RWPE1 (cell line): Measurements from ENCODE around the gene OGFR.

Experiments used
- CTCF ChIA-PET: fragments of 350-600 bp; sonication (Branson Sonifier 250); formaldehyde crosslinking; extraction: SDS; loops from one replicate; lab custom pipeline; 2021; lab: Yijun Ruan, JAX
- POLR2A ChIA-PET: fragments of 400-600 bp; formaldehyde crosslinking; extraction: SDS; loops from one replicate; lab custom pipeline; 2020; ENCODE audit warnings: antibody characterized with exemption; ENCODE audit not compliant: low non-redundant PET; lab: Yijun Ruan, JAX
- DNase-seq: peaks from one replicate; pipeline ENCODE4 v3.0.0; 2012; ENCODE audit warnings: low spot score
- H3K27ac ChIP-seq: fragments of 450-650 bp; 2 replicates; pipeline ENCODE4 v1.5.1; 2017
- TF ChIP-seq, protein P1 (sequence below): fragments of 450-650 bp; conservative IDR thresholded peaks from 2 replicates; pipeline ENCODE4 v1.5.1; 2017; ENCODE audit warnings: low read depth, mild to moderate bottlenecking

OGFR gene

DNA sequence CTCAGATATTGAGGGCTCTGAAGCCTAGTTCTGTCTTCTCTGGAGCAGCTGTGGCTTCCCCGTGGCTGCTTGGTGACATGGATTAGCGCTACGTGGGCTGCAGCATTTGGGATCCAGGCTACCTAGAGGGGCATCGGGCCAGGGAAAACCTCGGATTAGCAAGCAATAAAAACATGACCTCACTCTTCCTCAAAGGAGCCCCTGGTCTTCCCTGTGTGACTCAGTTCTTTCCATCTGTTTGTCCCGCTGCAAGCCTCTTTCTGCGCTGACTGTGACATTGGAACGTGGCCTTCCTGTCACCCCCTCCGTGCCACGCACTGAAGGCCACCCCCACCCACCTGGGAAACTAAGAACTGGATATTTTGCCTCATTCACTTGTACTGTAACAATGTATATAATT is 4.8 kb upstream of the OGFR start:
- POLR2A ChIA-PET = no interaction called here
- CTCF ChIA-PET = no interaction called here

GRCh38 chr20:62800314-62801259 is 4.0 kb upstream of the OGFR start:
- no peak for DNase-seq
- ChIA-PET CTCF (no interaction called here), POLR2A (interaction anchor here (0.5 kb wide), 1 partner anchor 496 kb away, joined by 3 read pairs; no protein-coding TSS in a partner anchor)
- TF ChIP-seq, protein P1, sequence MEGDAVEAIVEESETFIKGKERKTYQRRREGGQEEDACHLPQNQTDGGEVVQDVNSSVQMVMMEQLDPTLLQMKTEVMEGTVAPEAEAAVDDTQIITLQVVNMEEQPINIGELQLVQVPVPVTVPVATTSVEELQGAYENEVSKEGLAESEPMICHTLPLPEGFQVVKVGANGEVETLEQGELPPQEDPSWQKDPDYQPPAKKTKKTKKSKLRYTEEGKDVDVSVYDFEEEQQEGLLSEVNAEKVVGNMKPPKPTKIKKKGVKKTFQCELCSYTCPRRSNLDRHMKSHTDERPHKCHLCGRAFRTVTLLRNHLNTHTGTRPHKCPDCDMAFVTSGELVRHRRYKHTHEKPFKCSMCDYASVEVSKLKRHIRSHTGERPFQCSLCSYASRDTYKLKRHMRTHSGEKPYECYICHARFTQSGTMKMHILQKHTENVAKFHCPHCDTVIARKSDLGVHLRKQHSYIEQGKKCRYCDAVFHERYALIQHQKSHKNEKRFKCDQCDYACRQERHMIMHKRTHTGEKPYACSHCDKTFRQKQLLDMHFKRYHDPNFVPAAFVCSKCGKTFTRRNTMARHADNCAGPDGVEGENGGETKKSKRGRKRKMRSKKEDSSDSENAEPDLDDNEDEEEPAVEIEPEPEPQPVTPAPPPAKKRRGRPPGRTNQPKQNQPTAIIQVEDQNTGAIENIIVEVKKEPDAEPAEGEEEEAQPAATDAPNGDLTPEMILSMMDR = no peak
- H3K27ac ChIP-seq = peak overlapping the region; percentile 97

More for the DNA sequence above, 4.8 kb upstream of the OGFR start:
- DNase-seq = no peak
- H3K27ac ChIP-seq = peak overlapping the region; percentile 97
- TF ChIP-seq, protein P1 = no peak

- DNase-seq = no peak
- POLR2A ChIA-PET = interaction anchor here (0.5 kb wide), 1 partner anchor 497 kb away, joined by 3 read pairs; no protein-coding TSS in a partner anchor
- CTCF ChIA-PET = interaction anchor here (0.6 kb wide), 1 partner anchor 108 kb away, joined by 3 read pairs; no protein-coding TSS in a partner anchor
These were observed 3.2 kb upstream of the OGFR start for GRCh38 chr20:62801284-62802010.

GRCh38 chr20:62802026-62802712 is 2.5 kb upstream of the OGFR start:
- CTCF ChIA-PET = interaction anchor here (0.6 kb wide), 1 partner anchor 108 kb away, joined by 3 read pairs; no protein-coding TSS in a partner anchor

More at GRCh38 chr20:62801284-62802010, 3.2 kb upstream of the OGFR start:
- TF ChIP-seq, protein P1 = no peak
- H3K27ac ChIP-seq = peak overlapping the region; percentile 97

DNA sequence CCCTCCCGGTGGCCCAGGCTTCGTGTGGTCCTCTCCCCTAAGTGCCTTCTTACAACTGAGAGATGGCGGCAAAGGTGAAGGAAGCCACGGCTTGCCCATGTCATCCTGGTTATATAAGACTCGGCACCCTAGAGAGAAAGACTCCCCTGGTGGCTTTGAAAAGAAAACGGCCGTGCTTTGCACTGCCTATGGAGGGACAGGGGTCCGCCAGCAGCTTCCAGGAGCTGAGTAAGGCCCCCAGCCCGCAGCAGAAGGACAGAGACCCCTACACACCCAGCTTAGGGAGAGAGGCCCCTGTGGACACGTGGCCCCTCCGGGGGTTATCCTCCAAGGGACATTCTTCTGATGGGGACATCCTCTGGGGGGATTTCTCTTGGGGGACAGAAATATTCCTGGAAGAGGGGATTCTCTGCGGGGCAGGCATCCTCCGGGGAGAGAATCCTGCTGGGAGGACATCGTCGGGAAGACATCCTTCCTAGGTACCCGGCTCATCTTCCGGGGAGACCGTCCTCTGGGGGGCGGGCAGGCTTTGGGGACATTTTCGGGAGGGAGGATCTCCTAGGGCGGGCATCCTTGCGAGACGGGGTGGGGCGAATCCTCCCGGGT is 511 bp upstream of the OGFR start:
- CTCF ChIA-PET = no interaction called here
- H3K27ac ChIP-seq = peak overlapping the region; percentile 97
- POLR2A ChIA-PET = no interaction called here
- DNase-seq = no peak
- TF ChIP-seq, protein P1 = 0 out of 2 replicates have a peak, but pooled peaks have one; percentile 13

More at GRCh38 chr20:62802026-62802712, 2.5 kb upstream of the OGFR start:
- H3K27ac ChIP-seq = peak overlapping the region; percentile 97
- POLR2A ChIA-PET = no interaction called here
- TF ChIP-seq, protein P1 = no peak
- no peak for DNase-seq
